Ovary (tissue), 9 donors: ENCODE data around the gene ABCA12. TPM values are rescaled to one million over a fixed set of nuclear protein-coding genes. Genes with fewer than 3 reads are reported as not detected.

Experiments used
- DNase-seq, 5 donors: peaks; one replicate each; pipeline ENCODE4 v3.0.0-alpha.2; 2019 to 2020
- H3K27ac ChIP-seq, 2 donors: fragments of 200-600 bp; one replicate each; pipeline versions ENCODE4 v1.5.1 to v1.8.0; 2019 to 2022
- H3K27me3 ChIP-seq: fragments of 200-600 bp; one replicate; pipeline ENCODE4 v1.8.0; 2022
- H3K36me3 ChIP-seq: fragments of 200-600 bp; sonication (generic); one replicate; pipeline ENCODE4 v1.5.1; 2019
- H3K4me1 ChIP-seq: one replicate; pipeline ENCODE4 v1.8.1; 2013; ENCODE audit warnings: mild to moderate bottlenecking, moderate library complexity; ENCODE audit not compliant: insufficient read depth
- H3K4me3 ChIP-seq: fragments of 200-600 bp; sonication (generic); one replicate; pipeline ENCODE4 v1.5.1; 2017
- H3K9me3 ChIP-seq, 2 donors: fragments of 200-600 bp in 1 of 2; sonication (generic) in 1 of 2; one replicate each; pipeline versions ENCODE4 v1.5.1 to v1.8.1; 2013 to 2019; ENCODE audit warnings: mild to moderate bottlenecking in 1 of 2, moderate library complexity in 1 of 2
- EP300 ChIP-seq: sonication (generic); formaldehyde crosslinking; IDR thresholded peaks from one replicate; pipeline ENCODE4 v1.6.1; 2017; ENCODE audit warnings: antibody characterized with exemption
- POLR2A ChIP-seq: fragments of 450-650 bp; IDR thresholded peaks from one replicate; pipeline ENCODE4 v1.6.1; 2017; ENCODE audit warnings: antibody characterized with exemption, mild to moderate bottlenecking, moderate library complexity
- WGBS, 3 donors: extraction: QIAGEN DNeasy Blood & Tissue Kit in 1 of 3; methylation state at CpG; one replicate each; pipeline versions ENCODE4 v1.1.5 to v1.1.7; 2013 to 2017; 5-methylcytosine and 5-hydroxymethylcytosine counted together
- intact Hi-C, 4 donors: fragments of 100-400 bp; cut with DNase I; formaldehyde crosslinking; loops; one replicate each; pipeline versions ENCODE4 v1.11.0 to v1.15.1; 2022 to 2023
- polyA plus RNA-seq, 2 donors: library from polyadenylated mRNA; stranded (reverse); fragments of 200-250 nt in 1 of 2; fragments of 350-450 nt in 1 of 2; fragmentation: Illumina TruSeq in 1 of 2; extraction: RNeasy Lipid Tissue Mini Kit (QIAGEN cat#74804) in 1 of 2; gene quantifications; one replicate each; pipeline ENCODE4 v1.2.3, GENCODE V29; 2013 to 2014
- total RNA-seq, 7 donors: library from RNA; depleted of rRNA in 2 of 7; stranded (reverse); fragments of >200 nt in 2 of 7; fragmentation: NEBNext Ultra II Directional in 3 of 7; extraction: Animal tissue kit (Norgen Biotek cat#: 25700) in 3 of 7; gene quantifications; one replicate each; pipeline versions ENCODE4 v1.1.0 to v1.2.4, GENCODE V29; 2016 to 2023
- TF ChIP-seq, protein P1 (sequence below), 3 donors: fragments of 450-650 bp in 2 of 3; fragments of 200-600 bp in 1 of 3; IDR thresholded peaks; one replicate each; pipeline versions ENCODE4 v1.5.1 to v1.8.0; 2016 to 2022; ENCODE audit warnings: antibody characterized with exemption in 3 of 3, mild to moderate bottlenecking in 1 of 3
- donor health status: DM: no; HTN: no; CAD: no; lungs with moderate emphysema.
- donor health status: DM: no; HTN: no; CAD: no.
- donor health status: Bipolar disorder and iron deficiency.
- donor health status: DM: yes; HTN: yes; CAD: no.
- donor health status: DM: no; HTN: no; CAD: no.
- donor health status: DM: yes; HTN: yes; CAD: no.

Gene ABCA12
- total and polyA plus RNA-seq, 9 donors, result 0.02 to 0.25 (median 0.10) TPM; not detected in 4

DNA sequence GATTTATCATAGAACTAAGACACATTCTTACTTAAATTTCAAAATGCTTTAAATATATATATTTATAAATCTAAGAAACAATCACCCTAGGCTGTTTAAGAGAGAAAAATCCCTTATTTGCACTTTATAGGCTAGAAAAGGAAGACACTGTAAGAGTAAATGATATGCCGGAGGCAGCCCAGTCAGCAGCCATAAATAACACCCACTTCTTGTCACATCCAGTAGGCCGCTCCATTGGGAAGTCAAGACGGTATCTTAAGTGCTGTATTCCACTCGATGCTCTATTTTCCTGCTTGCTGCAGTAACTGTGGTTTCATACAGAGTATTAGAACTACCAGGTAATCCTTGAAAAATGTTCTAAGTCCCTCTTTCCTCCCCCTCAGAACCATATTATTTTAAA, 57.9 kb downstream of the ABCA12 start:
- 26 to 33% (median 28%) methylated on average over 4 of the region's 4 CpGs for WGBS, 3 donors

DNA sequence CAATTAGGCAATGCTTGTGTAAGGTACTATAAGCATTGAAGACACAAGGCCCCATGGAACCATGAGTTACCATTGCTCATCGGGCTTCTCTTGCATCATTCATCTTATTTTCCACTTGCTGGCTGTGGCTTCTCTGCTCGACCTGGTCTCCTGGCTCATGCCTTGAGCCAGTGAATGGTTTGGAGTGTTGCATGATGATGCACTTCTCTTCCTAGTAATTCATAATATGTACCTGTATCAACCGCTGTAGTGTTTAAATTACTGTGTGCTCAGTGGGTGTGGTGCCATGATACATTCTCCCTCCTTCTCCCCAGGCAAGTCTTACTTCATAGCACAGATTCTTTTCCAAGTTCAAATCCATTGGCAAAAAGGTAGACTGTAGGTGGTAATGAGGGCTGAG, 66.8 kb downstream of the ABCA12 start:
- DNase-seq, result no peak
- no peaks in the 10 kb centered on the region for H3K36me3 ChIP-seq
- TF ChIP-seq EP300 (no peak), POLR2A (no peak)
- TF ChIP-seq, protein P1, sequence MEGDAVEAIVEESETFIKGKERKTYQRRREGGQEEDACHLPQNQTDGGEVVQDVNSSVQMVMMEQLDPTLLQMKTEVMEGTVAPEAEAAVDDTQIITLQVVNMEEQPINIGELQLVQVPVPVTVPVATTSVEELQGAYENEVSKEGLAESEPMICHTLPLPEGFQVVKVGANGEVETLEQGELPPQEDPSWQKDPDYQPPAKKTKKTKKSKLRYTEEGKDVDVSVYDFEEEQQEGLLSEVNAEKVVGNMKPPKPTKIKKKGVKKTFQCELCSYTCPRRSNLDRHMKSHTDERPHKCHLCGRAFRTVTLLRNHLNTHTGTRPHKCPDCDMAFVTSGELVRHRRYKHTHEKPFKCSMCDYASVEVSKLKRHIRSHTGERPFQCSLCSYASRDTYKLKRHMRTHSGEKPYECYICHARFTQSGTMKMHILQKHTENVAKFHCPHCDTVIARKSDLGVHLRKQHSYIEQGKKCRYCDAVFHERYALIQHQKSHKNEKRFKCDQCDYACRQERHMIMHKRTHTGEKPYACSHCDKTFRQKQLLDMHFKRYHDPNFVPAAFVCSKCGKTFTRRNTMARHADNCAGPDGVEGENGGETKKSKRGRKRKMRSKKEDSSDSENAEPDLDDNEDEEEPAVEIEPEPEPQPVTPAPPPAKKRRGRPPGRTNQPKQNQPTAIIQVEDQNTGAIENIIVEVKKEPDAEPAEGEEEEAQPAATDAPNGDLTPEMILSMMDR (IDR thresholded peaks at IDR 0.05), result no peak
- H3K9me3 ChIP-seq, result no peaks in the 10 kb centered on the region
- intact Hi-C loops, result no loop called here
- no peak overlapping the region for H3K27ac ChIP-seq
- H3K4me3 ChIP-seq, result no peak overlapping the region
- H3K4me1 ChIP-seq, result no peaks in the 10 kb centered on the region
- 82 to 91% (median 83%) methylated on average over 3 of the region's 3 CpGs for WGBS, 3 donors
- H3K27me3 ChIP-seq, result no peaks in the 10 kb centered on the region

More for the DNA sequence above, 57.9 kb downstream of the ABCA12 start:
- Histone ChIP-seq H3K27ac (no peak overlapping the region), H3K9me3 (no peaks in the 10 kb centered on the region), H3K36me3 (no peaks in the 10 kb centered on the region), H3K27me3 (no peaks in the 10 kb centered on the region), H3K4me1 (no peaks in the 10 kb centered on the region), H3K4me3 (no peak overlapping the region)
- intact Hi-C loops, result no loop called here
- no peak for DNase-seq
- TF ChIP-seq, protein P1 (IDR thresholded peaks at IDR 0.05), result no peak
- TF ChIP-seq EP300, result no peak
- TF ChIP-seq POLR2A, result no peak

DNA sequence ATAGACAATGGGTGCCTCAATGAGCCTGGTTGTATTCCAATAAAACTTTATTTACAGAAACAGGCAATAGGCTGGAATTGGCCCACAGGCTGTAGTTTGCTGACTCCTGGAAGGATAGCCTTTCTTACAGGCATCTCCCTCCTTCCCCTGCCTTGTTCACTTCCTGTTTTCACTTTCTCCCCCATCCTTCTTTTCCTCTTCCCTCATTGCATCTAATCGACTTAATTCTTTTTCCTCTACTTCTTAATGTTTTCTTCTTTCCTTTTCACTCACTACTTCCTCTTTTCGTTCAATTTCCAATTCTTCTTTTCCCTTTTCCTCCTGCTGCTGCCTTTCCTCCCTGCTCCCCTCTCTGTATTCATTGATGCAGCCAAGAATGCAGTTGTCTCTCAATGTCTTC, 70.0 kb downstream of the ABCA12 start:
- no peaks in the 10 kb centered on the region for H3K27me3 ChIP-seq
- no peaks in the 10 kb centered on the region for H3K36me3 ChIP-seq
- H3K4me3 ChIP-seq, result no peak overlapping the region
- no peaks in the 10 kb centered on the region for H3K4me1 ChIP-seq
- no peak for DNase-seq
- TF ChIP-seq EP300, result no peak
- no peak for TF ChIP-seq POLR2A
- TF ChIP-seq, protein P1 (IDR thresholded peaks at IDR 0.05), result no peak
- intact Hi-C loops, result no loop called here
- 79 to 82% (median 81%) methylated on average over 2 of the region's 2 CpGs for WGBS, 3 donors
- H3K27ac ChIP-seq, result no peak overlapping the region
- H3K9me3 ChIP-seq, result no peaks in the 10 kb centered on the region

DNA sequence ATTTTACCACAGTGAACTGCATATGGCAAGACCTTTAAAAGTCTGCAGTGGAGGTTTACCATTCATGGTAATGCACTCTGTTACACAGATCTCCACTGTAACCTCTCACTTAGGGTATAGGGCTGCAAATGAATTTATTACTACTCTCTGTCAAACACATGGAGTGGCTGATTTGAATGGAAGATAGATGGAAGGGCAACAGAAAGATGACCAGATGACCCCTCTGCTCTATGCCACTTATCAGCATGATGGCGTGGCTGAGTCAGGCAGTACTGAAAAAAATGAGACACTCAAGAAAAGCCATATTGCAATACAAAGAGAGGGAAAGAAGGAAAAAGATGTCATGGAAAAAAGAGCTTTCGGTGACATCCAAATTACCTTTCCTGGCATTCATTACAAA, 72.3 kb downstream of the ABCA12 start:
- Histone ChIP-seq H3K9me3 (no peaks in the 10 kb centered on the region), H3K4me1 (no peaks in the 10 kb centered on the region), H3K27ac (no peak overlapping the region), H3K27me3 (no peaks in the 10 kb centered on the region), H3K4me3 (no peak overlapping the region), H3K36me3 (no peaks in the 10 kb centered on the region)
- no peak for DNase-seq
- TF ChIP-seq, protein P1 (IDR thresholded peaks at IDR 0.05), result no peak
- TF ChIP-seq POLR2A (no peak), EP300 (no peak)
- 64 to 70% (median 68%) methylated on average over 2 of the region's 2 CpGs for WGBS, 3 donors
- intact Hi-C loops, result no loop called here

DNA sequence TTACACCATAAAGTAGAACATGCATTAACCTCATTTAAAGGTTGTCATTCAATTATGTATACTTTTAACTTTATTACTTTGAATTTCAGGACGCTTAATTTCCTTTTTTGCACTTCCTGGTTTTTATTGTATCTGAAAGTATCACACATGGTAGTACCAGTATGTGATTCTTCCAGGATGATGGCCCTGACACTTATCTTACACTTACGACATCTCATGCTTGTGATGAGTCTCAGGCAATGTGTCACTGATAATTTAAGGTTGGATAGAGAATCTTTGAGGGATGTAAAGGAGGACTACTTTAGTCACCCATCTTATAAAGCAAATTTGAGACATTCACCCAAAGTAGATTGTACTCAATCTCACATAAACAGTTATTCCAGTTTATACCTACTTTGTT, 74.9 kb downstream of the ABCA12 start:
- DNase-seq, result no peak
- Histone ChIP-seq H3K27ac (no peak overlapping the region), H3K4me1 (no peaks in the 10 kb centered on the region), H3K9me3 (no peaks in the 10 kb centered on the region), H3K27me3 (no peaks in the 10 kb centered on the region), H3K36me3 (no peaks in the 10 kb centered on the region), H3K4me3 (no peak overlapping the region)
- intact Hi-C loops, result no loop called here
- WGBS, 3 donors, result 48 to 74% (median 52%) methylated on average over 2 of the region's 2 CpGs
- TF ChIP-seq POLR2A, result no peak
- TF ChIP-seq EP300, result no peak
- TF ChIP-seq, protein P1 (IDR thresholded peaks at IDR 0.05), result no peak
